RWPE1 (cell line): ENCODE data around the gene RNF19B.
"Not testable (repeated sequence)": the region's sequence is repeated elsewhere in the genome, so short reads cannot be mapped to it uniquely, and the experiment has no call there.

ENCODE experiments used
- CTCF ChIA-PET: fragments of 350-600 bp; sonication (Branson Sonifier 250); formaldehyde crosslinking; extraction: SDS; loops from one replicate; lab custom pipeline; 2021; lab: Yijun Ruan, JAX
- POLR2A ChIA-PET: fragments of 400-600 bp; formaldehyde crosslinking; extraction: SDS; loops from one replicate; lab custom pipeline; 2020; ENCODE audit warnings: antibody characterized with exemption; ENCODE audit not compliant: low non-redundant PET; lab: Yijun Ruan, JAX
- DNase-seq: peaks from one replicate; pipeline ENCODE4 v3.0.0; 2012; ENCODE audit warnings: low spot score
- H3K27ac ChIP-seq: fragments of 450-650 bp; 2 replicates; pipeline ENCODE4 v1.5.1; 2017
- CTCF ChIP-seq: fragments of 450-650 bp; conservative IDR thresholded peaks from 2 replicates; pipeline ENCODE4 v1.5.1; 2017; ENCODE audit warnings: low read depth, mild to moderate bottlenecking

The RNF19B gene

GRCh38 chr1:32915766-32916706 lies 48.6 kb downstream of the RNF19B start:
- TF ChIP-seq CTCF = no peak
- DNase-seq = no peak
- POLR2A ChIA-PET = no interaction called here
- CTCF ChIA-PET = interaction anchor here (0.7 kb wide), 1 partner anchor 552 kb away, joined by 3 read pairs; no protein-coding TSS in a partner anchor
- H3K27ac ChIP-seq = no peak overlapping the region

GRCh38 chr1:32910319-32910718 lies 54.3 kb downstream of the RNF19B start:
- POLR2A ChIA-PET = no interaction called here
- CTCF ChIA-PET = no interaction called here

GRCh38 chr1:32907435-32907834 lies 57.2 kb downstream of the RNF19B start:
- CTCF ChIA-PET = no interaction called here
- POLR2A ChIA-PET = no interaction called here
- DNase-seq = no peak
- TF ChIP-seq CTCF = no peak
- no peak overlapping the region for H3K27ac ChIP-seq

More at GRCh38 chr1:32910319-32910718, 54.3 kb downstream of the RNF19B start:
- no peak for DNase-seq
- no peak for TF ChIP-seq CTCF
- no peak overlapping the region for H3K27ac ChIP-seq

GRCh38 chr1:32906654-32907053 lies 58.0 kb downstream of the RNF19B start:
- DNase-seq = no peak
- POLR2A ChIA-PET = no interaction called here
- no peak overlapping the region for H3K27ac ChIP-seq
- CTCF ChIA-PET = interaction anchor here (1.0 kb wide), 1 partner anchor 220 kb away, joined by 5 read pairs; no protein-coding TSS in a partner anchor
- TF ChIP-seq CTCF = no peak

GRCh38 chr1:32905588-32905987 lies 59.0 kb downstream of the RNF19B start:
- H3K27ac ChIP-seq = not testable (repeated sequence)

GRCh38 chr1:32904797-32905196 lies 59.8 kb downstream of the RNF19B start:
- POLR2A ChIA-PET = no interaction called here
- DNase-seq = no peak
- no peak for TF ChIP-seq CTCF
- no peak overlapping the region for H3K27ac ChIP-seq
- CTCF ChIA-PET = interaction anchor here (0.5 to 0.7 kb wide), 3 partner anchors 13 to 179 kb away, joined by 3 to 6 read pairs (median 4); no protein-coding TSS in a partner anchor

More at GRCh38 chr1:32905588-32905987, 59.0 kb downstream of the RNF19B start:
- CTCF ChIA-PET = interaction anchor here (1.0 kb wide), 1 partner anchor 221 kb away, joined by 5 read pairs; no protein-coding TSS in a partner anchor
- DNase-seq, POLR2A ChIA-PET: not testable (repeated sequence)
